ENCODE data around the gene PHC1.
"Not testable (repeated sequence)": the region's sequence is repeated elsewhere in the genome, so short reads cannot be mapped to it uniquely, and the experiment has no call there.

The PHC1 gene

GRCh38 chr12:8911606-8912268 lies 2.6 kb upstream of the PHC1 start:
- no peaks in the 10 kb centered on the region for H3K36me3 ChIP-seq (ENCODE audit: control insufficient read depth in 1 of 2, insufficient read depth in 2 of 2, low read length in 2 of 2)
- no peak overlapping the region for H3K27ac ChIP-seq (ENCODE audit: low read length)
- H3K4me3 ChIP-seq (ENCODE audit: low read depth in 1 of 2, low read length in 2 of 2) = no peak overlapping the region

GRCh38 chr12:8912914-8913313 lies 1.4 kb upstream of the PHC1 start:
- Histone ChIP-seq H3K4me3 (ENCODE audit: low read depth in 1 of 2, low read length in 2 of 2) (peak overlapping the region in 1 of 2 donors; percentile 76), H3K9me3 (ENCODE audit: control insufficient read depth in 1 of 2, low read length in 2 of 2) (no peaks in the 10 kb centered on the region), H3K36me3 (ENCODE audit: control insufficient read depth in 1 of 2, insufficient read depth in 2 of 2, low read length in 2 of 2) (no peaks in the 10 kb centered on the region), H3K4me1 (ENCODE audit: control insufficient read depth in 1 of 2, insufficient read depth in 2 of 2, low read length in 2 of 2) (peaks cover 4 to 16% of the 10 kb centered on the region in 2 donors), H3K27ac (ENCODE audit: low read length) (peak overlapping the region; percentile 88), H3K27me3 (ENCODE audit: low read depth, low read length) (no peaks in the 10 kb centered on the region)

More at GRCh38 chr12:8911606-8912268, 2.6 kb upstream of the PHC1 start:
- H3K27me3 ChIP-seq (ENCODE audit: low read depth, low read length) = no peaks in the 10 kb centered on the region
- no peaks in the 10 kb centered on the region for H3K9me3 ChIP-seq (ENCODE audit: control insufficient read depth in 1 of 2, low read length in 2 of 2)
- H3K4me1 ChIP-seq (ENCODE audit: control insufficient read depth in 1 of 2, insufficient read depth in 2 of 2, low read length in 2 of 2) = peaks cover 4 to 16% of the 10 kb centered on the region in 2 donors

GRCh38 chr12:8913702-8914032 lies 642 bp upstream of the PHC1 start:
- Histone ChIP-seq H3K4me1 (ENCODE audit: control insufficient read depth in 1 of 2, insufficient read depth in 2 of 2, low read length in 2 of 2) (peaks cover 4 to 16% of the 10 kb centered on the region in 2 donors), H3K36me3 (ENCODE audit: control insufficient read depth in 1 of 2, insufficient read depth in 2 of 2, low read length in 2 of 2) (no peaks in the 10 kb centered on the region), H3K4me3 (ENCODE audit: low read depth in 1 of 2, low read length in 2 of 2) (peak overlapping the region; percentile 76 to 95), H3K27me3 (ENCODE audit: low read depth, low read length) (no peaks in the 10 kb centered on the region), H3K9me3 (ENCODE audit: control insufficient read depth in 1 of 2, low read length in 2 of 2) (no peaks in the 10 kb centered on the region), H3K27ac (ENCODE audit: low read length) (peak overlapping the region; percentile 88)

GRCh38 chr12:8914716-8915526 lies 612 bp downstream of the PHC1 start:
- peak overlapping the region; percentile 4 for H3K27ac ChIP-seq (ENCODE audit: low read length)
- H3K9me3 ChIP-seq (ENCODE audit: control insufficient read depth in 1 of 2, low read length in 2 of 2) = no peaks in the 10 kb centered on the region
- peaks cover 4% of the 10 kb centered on the region in 2 donors for H3K36me3 ChIP-seq (ENCODE audit: control insufficient read depth in 1 of 2, insufficient read depth in 2 of 2, low read length in 2 of 2)
- no peaks in the 10 kb centered on the region for H3K27me3 ChIP-seq (ENCODE audit: low read depth, low read length)
- H3K4me3 ChIP-seq (ENCODE audit: low read depth in 1 of 2, low read length in 2 of 2) = peak overlapping the region; percentile 74 to 79
- peaks cover 4 to 16% of the 10 kb centered on the region in 2 donors for H3K4me1 ChIP-seq (ENCODE audit: control insufficient read depth in 1 of 2, insufficient read depth in 2 of 2, low read length in 2 of 2)

- Histone ChIP-seq H3K36me3 (ENCODE audit: control insufficient read depth in 1 of 2, insufficient read depth in 2 of 2, low read length in 2 of 2) (peaks cover 8 to 13% of the 10 kb centered on the region in 2 donors), H3K27ac (ENCODE audit: low read length) (no peak overlapping the region), H3K4me1 (ENCODE audit: control insufficient read depth in 1 of 2, insufficient read depth in 2 of 2, low read length in 2 of 2) (peaks cover 4 to 16% of the 10 kb centered on the region in 2 donors), H3K9me3 (ENCODE audit: control insufficient read depth in 1 of 2, low read length in 2 of 2) (no peaks in the 10 kb centered on the region), H3K27me3 (ENCODE audit: low read depth, low read length) (no peaks in the 10 kb centered on the region), H3K4me3 (ENCODE audit: low read depth in 1 of 2, low read length in 2 of 2) (no peak overlapping the region)
Observed at GRCh38 chr12:8916154-8916553, 1.8 kb downstream of the PHC1 start.

GRCh38 chr12:8917031-8917430 lies 2.7 kb downstream of the PHC1 start:
- Histone ChIP-seq H3K27me3 (ENCODE audit: low read depth, low read length) (no peaks in the 10 kb centered on the region), H3K9me3 (ENCODE audit: control insufficient read depth in 1 of 2, low read length in 2 of 2) (no peaks in the 10 kb centered on the region)

GRCh38 chr12:8917751-8918150 lies 3.4 kb downstream of the PHC1 start:
- no peak overlapping the region for H3K27ac ChIP-seq (ENCODE audit: low read length)
- H3K27me3 ChIP-seq (ENCODE audit: low read depth, low read length) = no peaks in the 10 kb centered on the region
- no peak overlapping the region for H3K4me3 ChIP-seq (ENCODE audit: low read depth in 1 of 2, low read length in 2 of 2)
- peaks cover 4 to 16% of the 10 kb centered on the region in 2 donors for H3K4me1 ChIP-seq (ENCODE audit: control insufficient read depth in 1 of 2, insufficient read depth in 2 of 2, low read length in 2 of 2)
- no peaks in the 10 kb centered on the region for H3K9me3 ChIP-seq (ENCODE audit: control insufficient read depth in 1 of 2, low read length in 2 of 2)
- H3K36me3 ChIP-seq (ENCODE audit: control insufficient read depth in 1 of 2, insufficient read depth in 2 of 2, low read length in 2 of 2) = peaks cover 14 to 29% of the 10 kb centered on the region in 2 donors

More at GRCh38 chr12:8917031-8917430, 2.7 kb downstream of the PHC1 start:
- H3K27ac ChIP-seq (ENCODE audit: low read length) = no peak overlapping the region
- H3K36me3 ChIP-seq (ENCODE audit: control insufficient read depth in 1 of 2, insufficient read depth in 2 of 2, low read length in 2 of 2) = peaks cover 10 to 22% of the 10 kb centered on the region in 2 donors
- H3K4me3 ChIP-seq (ENCODE audit: low read depth in 1 of 2, low read length in 2 of 2) = no peak overlapping the region
- H3K4me1 ChIP-seq (ENCODE audit: control insufficient read depth in 1 of 2, insufficient read depth in 2 of 2, low read length in 2 of 2) = peaks cover 4 to 16% of the 10 kb centered on the region in 2 donors

GRCh38 chr12:8919643-8920042 lies 5.3 kb downstream of the PHC1 start:
- H3K9me3 ChIP-seq (ENCODE audit: control insufficient read depth in 1 of 2, low read length in 2 of 2); H3K4me3 ChIP-seq (ENCODE audit: low read depth in 1 of 2, low read length in 2 of 2); H3K27me3 ChIP-seq (ENCODE audit: low read depth, low read length); H3K27ac ChIP-seq (ENCODE audit: low read length): not testable (repeated sequence)
- H3K4me1 ChIP-seq (ENCODE audit: control insufficient read depth in 1 of 2, insufficient read depth in 2 of 2, low read length in 2 of 2) = peaks cover 4 to 16% of the 10 kb centered on the region in 2 donors
- peaks cover 17 to 34% of the 10 kb centered on the region in 2 donors for H3K36me3 ChIP-seq (ENCODE audit: control insufficient read depth in 1 of 2, insufficient read depth in 2 of 2, low read length in 2 of 2)

GRCh38 chr12:8922544-8922943 lies 8.2 kb downstream of the PHC1 start:
- no peak overlapping the region for H3K27ac ChIP-seq (ENCODE audit: low read length)
- no peaks in the 10 kb centered on the region for H3K9me3 ChIP-seq (ENCODE audit: control insufficient read depth in 1 of 2, low read length in 2 of 2)
- no peak overlapping the region for H3K4me3 ChIP-seq (ENCODE audit: low read depth in 1 of 2, low read length in 2 of 2)
- no peaks in the 10 kb centered on the region for H3K27me3 ChIP-seq (ENCODE audit: low read depth, low read length)
- H3K4me1 ChIP-seq (ENCODE audit: control insufficient read depth in 1 of 2, insufficient read depth in 2 of 2, low read length in 2 of 2) = no peaks in the 10 kb centered on the region
- H3K36me3 ChIP-seq (ENCODE audit: control insufficient read depth in 1 of 2, insufficient read depth in 2 of 2, low read length in 2 of 2) = peaks cover 17 to 40% of the 10 kb centered on the region in 2 donors

- not testable (repeated sequence) for H3K27me3 ChIP-seq (ENCODE audit: low read depth, low read length); H3K4me1 ChIP-seq (ENCODE audit: control insufficient read depth in 1 of 2, insufficient read depth in 2 of 2, low read length in 2 of 2); H3K9me3 ChIP-seq (ENCODE audit: control insufficient read depth in 1 of 2, low read length in 2 of 2); H3K27ac ChIP-seq (ENCODE audit: low read length); H3K4me3 ChIP-seq (ENCODE audit: low read depth in 1 of 2, low read length in 2 of 2)
- H3K36me3 ChIP-seq (ENCODE audit: control insufficient read depth in 1 of 2, insufficient read depth in 2 of 2, low read length in 2 of 2) = peaks cover 13 to 44% of the 10 kb centered on the region in 2 donors
Observed at GRCh38 chr12:8930655-8931323, 16.5 kb downstream of the PHC1 start.

GRCh38 chr12:8932464-8932863 lies 18.2 kb downstream of the PHC1 start:
- H3K4me3 ChIP-seq (ENCODE audit: low read depth in 1 of 2, low read length in 2 of 2); H3K9me3 ChIP-seq (ENCODE audit: control insufficient read depth in 1 of 2, low read length in 2 of 2); H3K4me1 ChIP-seq (ENCODE audit: control insufficient read depth in 1 of 2, insufficient read depth in 2 of 2, low read length in 2 of 2); H3K27me3 ChIP-seq (ENCODE audit: low read depth, low read length); H3K27ac ChIP-seq (ENCODE audit: low read length): not testable (repeated sequence)
- H3K36me3 ChIP-seq (ENCODE audit: control insufficient read depth in 1 of 2, insufficient read depth in 2 of 2, low read length in 2 of 2) = peaks cover 16 to 47% of the 10 kb centered on the region in 2 donors

All from muscle layer of duodenum (tissue), 2 donors.